ENCODE results near the gene ZNF467. TPM values are rescaled to one million over a fixed set of nuclear protein-coding genes. Genes with fewer than 3 reads are reported as not detected.

The ZNF467 gene
- total RNA-seq, 3 donors from 2014 or later = 2.4 to 19.5 (median 5.1) TPM

GRCh38 chr7:149725426-149725821, 48.0 kb downstream of the ZNF467 start:
- DNase-seq (peak in 1 of 3 donors; percentile 31), ATAC-seq (no peak)
- TF ChIP-seq CTCF (IDR thresholded peaks at IDR 0.05) = no peak
- H3K4me3 ChIP-seq = no peak overlapping the region
- no peaks in the 10 kb centered on the region for H3K36me3 ChIP-seq (ENCODE audit: low read depth)
- intact Hi-C loops (cut with DNase I, micrococcal nuclease) = no loop called here
- H3K4me1 ChIP-seq (ENCODE audit: low read depth) = no peaks in the 10 kb centered on the region
- H3K9me3 ChIP-seq = no peaks in the 10 kb centered on the region

GRCh38 chr7:149724661-149725425, 48.5 kb downstream of the ZNF467 start:
- Histone ChIP-seq H3K9me3 (no peaks in the 10 kb centered on the region), H3K36me3 (ENCODE audit: low read depth) (no peaks in the 10 kb centered on the region), H3K4me3 (no peak overlapping the region), H3K4me1 (ENCODE audit: low read depth) (no peaks in the 10 kb centered on the region)
- ATAC-seq (no peak), DNase-seq (no peak)
- intact Hi-C loops (cut with DNase I, micrococcal nuclease) = no loop called here
- TF ChIP-seq CTCF (IDR thresholded peaks at IDR 0.05) = no peak

- Histone ChIP-seq H3K36me3 (ENCODE audit: low read depth) (no peaks in the 10 kb centered on the region), H3K4me3 (no peak overlapping the region), H3K4me1 (ENCODE audit: low read depth) (no peaks in the 10 kb centered on the region), H3K9me3 (no peaks in the 10 kb centered on the region)
- intact Hi-C loops (cut with DNase I, micrococcal nuclease) = no loop called here
- TF ChIP-seq CTCF (IDR thresholded peaks at IDR 0.05) = no peak
- DNase-seq (no peak), ATAC-seq (no peak)
Measured at GRCh38 chr7:149723795-149724495, 49.4 kb downstream of the ZNF467 start.

- no peaks in the 10 kb centered on the region for H3K4me1 ChIP-seq (ENCODE audit: low read depth)
- no peaks in the 10 kb centered on the region for H3K36me3 ChIP-seq (ENCODE audit: low read depth)
- TF ChIP-seq CTCF (IDR thresholded peaks at IDR 0.05) = no peak
- no peak for DNase-seq
- no peak overlapping the region for H3K4me3 ChIP-seq
- H3K9me3 ChIP-seq = no peaks in the 10 kb centered on the region
- intact Hi-C loops (cut with DNase I, micrococcal nuclease) = no loop called here
- no peak for ATAC-seq
Measured at GRCh38 chr7:149723082-149723767, 50.2 kb downstream of the ZNF467 start.

GRCh38 chr7:149722356-149722957, 50.9 kb downstream of the ZNF467 start:
- no peak for DNase-seq
- intact Hi-C loops (cut with DNase I, micrococcal nuclease) = no loop called here
- H3K4me1 ChIP-seq (ENCODE audit: low read depth) = no peaks in the 10 kb centered on the region
- no peak overlapping the region for H3K4me3 ChIP-seq
- H3K36me3 ChIP-seq (ENCODE audit: low read depth) = no peaks in the 10 kb centered on the region
- TF ChIP-seq CTCF (IDR thresholded peaks at IDR 0.05) = no peak
- no peaks in the 10 kb centered on the region for H3K9me3 ChIP-seq
- no peak for ATAC-seq

All from mucosa of descending colon (tissue), 3 donors.